H1 (cell line): ENCODE data around the gene ARHGAP4.

ENCODE experiments used
- E2F6 ChIP-seq: IDR thresholded peaks from 2 replicates; pipeline ENCODE4 v1.6.1; 2012; ENCODE audit warnings: inconsistent platforms
- EGR1 ChIP-seq: IDR thresholded peaks from 2 replicates; pipeline ENCODE4 v1.6.1; 2011; ENCODE audit warnings: low read depth, low read length, borderline replicate concordance
- MAFK ChIP-seq: IDR thresholded peaks from 2 replicates; pipeline ENCODE4 v1.6.1; 2012; ENCODE audit warnings: low read depth, mild to moderate bottlenecking, improper control_type of control experiment, low read length
- POLR2A ChIP-seq, 2 experiments: IDR thresholded peaks; 1 replicate in 1 of 2; 2 replicates in 1 of 2; pipeline ENCODE4 v1.6.1; 2011; ENCODE audit warnings: low read depth in 2 of 2, low read length in 2 of 2, mild to moderate bottlenecking in 2 of 2; ENCODE audit errors: control extremely low read depth in 1 of 2
- POLR2AphosphoS5 ChIP-seq: IDR thresholded peaks from 2 replicates; pipeline ENCODE4 v1.6.1; 2011; ENCODE audit warnings: low read depth, low read length
- POU5F1 ChIP-seq: IDR thresholded peaks from 2 replicates; pipeline ENCODE4 v1.6.1; 2011; ENCODE audit warnings: low read depth, mild to moderate bottlenecking, low read length, moderate library complexity
- RNF2 ChIP-seq: fragments of 200-900, 300-1000 bp; sonication (generic); IDR thresholded peaks from 2 replicates; pipeline ENCODE4 v1.7.1; 2016; ENCODE audit warnings: borderline replicate concordance, low read depth, mild to moderate bottlenecking, antibody characterized with exemption, low read length; ENCODE audit not compliant: poor library complexity, severe bottlenecking; ENCODE audit errors: missing control alignments
- TAF1 ChIP-seq: IDR thresholded peaks from 2 replicates; pipeline ENCODE4 v1.6.1; 2011; ENCODE audit warnings: mild to moderate bottlenecking, low read depth, low read length
- TF ChIP-seq, protein P1 (sequence below), 3 experiments: IDR thresholded peaks; 1 replicate in 2 of 3; 2 replicates in 1 of 3; pipeline versions ENCODE4 v1.5.1 to v1.6.1; 2011; ENCODE audit warnings: low read length in 3 of 3, mild to moderate bottlenecking in 3 of 3, inconsistent platforms in 2 of 3, low read depth in 1 of 3, moderate library complexity in 1 of 3; ENCODE audit not compliant: insufficient read depth in 1 of 3; ENCODE audit errors: control extremely low read depth in 1 of 3
- TF ChIP-seq, protein P2 (sequence below): IDR thresholded peaks from 2 replicates; pipeline ENCODE4 v1.6.1; 2011; ENCODE audit warnings: low read depth, mild to moderate bottlenecking, low read length; ENCODE audit not compliant: insufficient read depth

DNA sequence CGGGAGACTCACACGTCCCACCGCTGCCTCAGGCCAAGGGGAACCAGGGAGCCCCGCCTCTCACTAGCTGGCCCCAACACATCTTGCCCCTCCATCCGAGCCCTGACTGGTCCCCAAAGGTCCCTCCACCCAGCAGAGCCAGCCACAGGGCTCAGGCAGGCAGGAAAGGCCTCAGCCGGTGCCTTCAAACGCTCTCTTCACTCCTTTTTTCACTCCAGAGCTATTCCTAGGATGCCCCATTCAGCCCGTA is 1.5 kb upstream of the ARHGAP4 start:
- TF ChIP-seq, protein P1, sequence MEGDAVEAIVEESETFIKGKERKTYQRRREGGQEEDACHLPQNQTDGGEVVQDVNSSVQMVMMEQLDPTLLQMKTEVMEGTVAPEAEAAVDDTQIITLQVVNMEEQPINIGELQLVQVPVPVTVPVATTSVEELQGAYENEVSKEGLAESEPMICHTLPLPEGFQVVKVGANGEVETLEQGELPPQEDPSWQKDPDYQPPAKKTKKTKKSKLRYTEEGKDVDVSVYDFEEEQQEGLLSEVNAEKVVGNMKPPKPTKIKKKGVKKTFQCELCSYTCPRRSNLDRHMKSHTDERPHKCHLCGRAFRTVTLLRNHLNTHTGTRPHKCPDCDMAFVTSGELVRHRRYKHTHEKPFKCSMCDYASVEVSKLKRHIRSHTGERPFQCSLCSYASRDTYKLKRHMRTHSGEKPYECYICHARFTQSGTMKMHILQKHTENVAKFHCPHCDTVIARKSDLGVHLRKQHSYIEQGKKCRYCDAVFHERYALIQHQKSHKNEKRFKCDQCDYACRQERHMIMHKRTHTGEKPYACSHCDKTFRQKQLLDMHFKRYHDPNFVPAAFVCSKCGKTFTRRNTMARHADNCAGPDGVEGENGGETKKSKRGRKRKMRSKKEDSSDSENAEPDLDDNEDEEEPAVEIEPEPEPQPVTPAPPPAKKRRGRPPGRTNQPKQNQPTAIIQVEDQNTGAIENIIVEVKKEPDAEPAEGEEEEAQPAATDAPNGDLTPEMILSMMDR (IDR thresholded peaks at IDR 0.05; ENCODE audit: control extremely low read depth in 1 of 3, insufficient read depth in 1 of 3, low read depth in 1 of 3, low read length in 3 of 3) = no peak
- TF ChIP-seq POLR2A (IDR thresholded peaks at IDR 0.05; ENCODE audit: control extremely low read depth in 1 of 2, low read depth in 2 of 2, low read length in 2 of 2) (no peak), EGR1 (no peak), TAF1 (no peak), RNF2 (no peak), MAFK (no peak), POLR2AphosphoS5 (no peak), E2F6 (no peak), POU5F1 (no peak)
- TF ChIP-seq, protein P2, sequence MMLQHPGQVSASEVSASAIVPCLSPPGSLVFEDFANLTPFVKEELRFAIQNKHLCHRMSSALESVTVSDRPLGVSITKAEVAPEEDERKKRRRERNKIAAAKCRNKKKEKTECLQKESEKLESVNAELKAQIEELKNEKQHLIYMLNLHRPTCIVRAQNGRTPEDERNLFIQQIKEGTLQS = no peak
